ENCODE data around the gene MTG1.
"Not testable (repeated sequence)": the region's sequence is repeated elsewhere in the genome, so short reads cannot be mapped to it uniquely, and the experiment has no call there.

Gene MTG1

DNA sequence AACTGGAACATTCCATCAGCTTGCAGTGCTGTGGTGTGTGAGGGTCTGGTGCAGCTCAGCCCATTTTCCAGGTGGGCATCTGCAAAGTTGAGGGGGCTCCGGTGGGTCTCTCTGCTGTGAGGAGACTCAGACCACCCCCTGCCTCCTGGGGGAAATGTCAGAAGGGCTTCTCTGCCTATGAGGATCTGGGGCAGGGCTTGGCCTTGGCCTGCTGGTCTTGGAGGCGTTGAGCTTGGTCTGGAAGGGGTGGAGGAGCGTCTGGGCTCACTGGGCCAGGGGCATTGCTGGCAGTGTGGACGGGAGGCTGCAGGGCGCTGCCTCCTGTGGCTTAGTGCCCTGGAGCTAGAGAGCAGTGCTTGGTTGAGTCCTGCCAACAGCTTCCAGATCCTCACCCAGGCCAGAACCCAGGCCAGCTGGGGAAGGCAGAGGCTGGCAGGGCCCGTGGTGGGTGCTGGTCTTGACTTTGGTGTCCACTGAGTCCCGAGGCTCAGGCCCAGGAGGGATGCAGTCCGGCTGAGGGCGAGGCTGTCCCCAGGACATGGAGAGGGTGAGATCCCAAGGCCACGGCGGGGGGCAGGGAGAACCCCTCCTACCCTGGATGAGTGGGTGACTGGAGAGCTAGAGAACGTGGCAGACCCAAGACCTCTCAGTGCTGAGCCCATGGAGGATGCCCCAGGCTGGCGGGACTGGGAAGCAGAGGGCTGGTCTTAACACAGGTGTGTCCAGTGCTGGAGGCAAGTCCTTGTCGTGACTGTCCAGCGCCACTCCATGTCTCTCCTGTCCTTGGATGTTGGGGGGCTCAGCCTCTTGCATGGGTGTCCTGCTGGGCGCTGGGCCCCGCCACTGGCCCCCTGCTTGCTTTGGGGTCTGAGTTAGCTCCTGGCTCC is 27.6 kb downstream of the MTG1 start:
- peak; percentile 17 for DNase-seq (ENCODE audit: insufficient read length, low spot score)
- FAIRE-seq: no peak

DNA sequence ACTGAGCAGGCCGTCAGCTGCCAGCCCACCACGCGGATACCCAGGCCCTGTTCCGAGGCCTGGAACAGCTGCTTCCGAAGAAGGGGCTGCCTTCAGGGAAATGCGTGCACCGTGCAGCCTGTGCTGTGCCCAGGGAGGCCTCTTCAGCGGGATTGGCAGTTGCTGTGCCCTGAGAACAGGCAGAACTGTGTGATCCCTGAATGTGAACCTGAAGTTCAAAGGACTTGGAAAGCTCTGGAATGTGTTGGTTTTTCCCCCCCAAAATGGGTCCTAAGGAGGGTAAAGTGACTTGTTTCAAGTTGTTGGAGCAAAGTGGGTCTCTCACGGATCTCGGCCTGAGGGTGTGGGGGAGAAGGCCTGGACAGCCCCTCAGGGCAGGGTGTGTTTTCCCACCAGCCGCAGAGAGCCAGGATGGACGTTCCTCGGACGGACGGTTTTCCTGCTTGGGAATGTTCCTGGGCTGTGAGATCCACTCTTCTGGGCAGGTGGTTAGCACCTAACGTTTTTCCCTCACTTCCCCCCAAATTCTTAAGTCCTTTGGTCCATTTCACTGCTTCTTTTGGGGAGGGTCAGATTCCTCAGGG is 28.4 kb downstream of the MTG1 start:
- no peak for FAIRE-seq
- peak; percentile 14 for DNase-seq (ENCODE audit: insufficient read length, low spot score)

DNA sequence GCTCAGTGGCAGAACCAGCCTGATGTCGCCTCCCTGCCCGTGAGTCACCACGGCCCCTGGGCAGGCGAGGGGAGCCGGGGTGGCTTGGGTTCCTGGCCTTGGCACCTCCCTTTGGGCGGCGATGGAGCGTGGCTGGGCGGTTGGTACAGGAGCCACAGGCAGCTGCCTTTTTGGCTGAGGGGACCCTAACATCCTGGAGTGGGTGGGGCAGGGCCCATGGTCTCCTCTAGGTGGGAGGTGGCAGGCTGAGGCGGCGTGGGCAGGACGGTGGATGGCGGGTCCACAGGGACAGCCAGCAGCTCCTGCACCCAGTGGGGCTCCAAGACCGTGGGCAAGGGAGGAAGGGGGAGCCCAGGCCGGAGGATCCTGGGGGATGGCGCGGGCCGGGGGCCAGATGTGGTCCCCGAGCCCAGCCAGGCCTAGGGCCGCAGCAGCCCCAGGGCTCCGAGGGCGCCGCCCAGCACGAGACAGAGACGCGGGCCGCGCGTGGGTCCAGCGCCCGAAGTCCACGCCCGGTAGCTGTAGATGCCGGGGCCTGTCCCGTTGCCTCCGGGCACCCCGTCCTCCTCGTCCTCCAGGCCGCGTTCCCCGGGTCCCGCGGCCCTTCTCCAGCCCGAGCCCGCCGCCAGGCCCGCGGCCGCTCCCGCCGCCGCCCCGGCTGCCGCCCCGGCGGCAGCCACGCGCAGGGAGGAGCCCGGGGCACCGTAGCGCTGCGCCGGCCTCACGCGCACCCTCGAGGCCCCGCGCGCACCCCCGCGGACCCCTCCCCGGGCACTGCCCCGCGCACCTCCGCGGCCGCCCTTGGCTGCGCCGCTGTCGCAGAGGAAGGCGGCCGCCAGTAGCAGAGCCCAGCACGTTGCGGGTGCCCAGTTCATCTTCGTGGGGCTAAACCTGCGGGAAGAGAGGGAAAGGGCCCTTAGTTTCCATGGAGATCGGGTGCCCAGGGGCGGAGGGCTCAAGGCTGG is 29.1 kb downstream of the MTG1 start:
- FAIRE-seq (no peak), DNase-seq (ENCODE audit: insufficient read length, low spot score) (peak; percentile 38)

DNA sequence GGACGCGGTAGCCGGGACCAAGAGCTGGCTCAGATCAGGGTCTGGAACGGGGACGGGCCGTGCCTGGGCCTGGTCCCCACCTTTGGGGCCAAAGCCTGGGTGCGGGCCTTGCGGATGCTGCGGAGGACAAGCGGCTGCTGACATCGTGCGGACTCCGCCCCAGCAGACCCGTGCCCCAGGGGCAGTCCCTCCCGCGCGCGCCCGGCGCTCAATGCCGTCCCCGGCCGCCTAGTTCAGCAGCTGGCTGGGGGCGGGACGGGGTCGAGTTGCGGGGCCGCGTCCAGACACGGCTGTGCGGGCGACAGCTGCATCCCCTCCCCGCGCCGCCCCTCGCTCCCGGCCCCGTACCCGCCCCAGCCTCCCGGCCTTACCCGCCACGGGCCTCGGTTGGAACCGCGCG is 30.1 kb downstream of the MTG1 start:
- not testable (repeated sequence) for DNase-seq (ENCODE audit: insufficient read length, low spot score); FAIRE-seq

DNA sequence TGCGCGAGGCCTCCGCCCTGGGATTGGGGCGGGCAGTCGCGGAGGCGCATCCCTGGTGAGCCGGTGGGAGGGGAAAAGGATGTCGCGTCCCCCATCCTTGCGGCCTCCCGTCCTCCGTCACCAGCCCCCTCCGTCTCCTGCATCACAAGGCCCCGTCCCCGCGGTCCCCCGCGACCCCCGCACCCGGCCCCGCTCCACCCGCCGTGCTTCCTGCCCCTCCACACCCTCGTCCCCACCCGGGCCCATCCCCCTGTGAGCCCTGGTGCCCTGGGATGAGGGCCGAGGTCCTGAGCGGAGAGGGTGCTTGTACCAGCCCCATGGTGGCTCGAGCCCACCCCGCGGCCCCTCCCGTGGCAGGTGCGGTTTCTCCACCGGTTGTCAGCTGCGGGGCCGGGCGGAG is 30.6 kb downstream of the MTG1 start, which contains the start of gene SPRN:
SPRN (minus strand) TSS at position 25 of the 400 bp plus-strand sequence. CDS start 944 bp downstream, outside the sequence.
- not testable (repeated sequence) for FAIRE-seq; DNase-seq (ENCODE audit: insufficient read length, low spot score)

DNA sequence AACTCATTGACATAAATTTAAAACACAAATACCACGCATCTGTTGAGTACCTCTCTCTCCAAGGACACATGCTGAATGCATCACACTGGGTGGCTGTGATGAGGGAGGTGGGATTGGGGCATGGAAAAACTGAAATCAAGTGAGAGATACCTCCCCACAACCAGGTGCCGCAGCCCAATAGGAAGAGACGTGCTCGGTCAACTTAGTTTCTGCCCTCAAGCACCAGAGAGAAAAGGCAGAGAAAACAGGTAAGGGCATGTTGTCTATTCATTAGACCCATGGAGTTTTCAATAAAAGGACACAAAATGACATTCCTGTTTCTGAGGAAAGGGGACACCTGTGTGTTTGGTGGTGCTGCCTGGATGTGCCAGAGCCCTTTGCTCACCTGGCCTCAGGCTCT is 35.6 kb downstream of the MTG1 start:
- DNase-seq (ENCODE audit: insufficient read length, low spot score); FAIRE-seq: not testable (repeated sequence)

DNA sequence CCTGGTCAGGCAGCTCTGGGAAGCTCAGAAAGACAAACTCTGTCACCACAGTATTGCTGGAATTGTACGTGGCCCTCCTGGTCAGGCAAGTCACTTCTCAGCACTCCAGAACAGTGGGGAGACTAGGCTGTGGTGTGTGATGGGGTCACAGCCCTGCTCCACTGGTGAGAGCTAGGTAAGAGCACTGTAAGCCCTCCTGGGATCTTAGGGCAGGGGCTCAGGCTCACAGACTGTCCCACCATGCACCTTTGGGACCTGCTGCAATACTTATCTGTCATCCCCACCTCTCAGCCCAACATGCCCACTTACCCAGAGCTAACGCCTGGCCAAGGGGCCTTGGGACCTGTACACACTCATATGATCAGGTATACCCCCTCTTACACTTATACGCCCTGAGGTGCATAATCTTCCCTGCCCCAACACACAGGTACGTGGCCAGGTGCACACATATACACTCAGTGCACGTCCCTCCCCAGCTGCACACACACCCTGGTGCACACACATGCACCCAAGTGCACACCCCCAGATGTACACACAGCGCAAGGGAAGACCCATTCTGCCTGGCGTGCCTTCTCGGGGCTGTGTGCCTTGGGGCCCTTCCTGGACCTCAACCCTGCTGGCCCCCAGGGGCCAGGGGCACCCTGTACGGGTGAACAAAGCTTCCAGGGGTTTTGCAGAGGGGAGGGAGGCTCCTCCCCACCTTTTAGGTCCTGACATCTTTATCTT is 38.1 kb downstream of the MTG1 start:
- FAIRE-seq: not testable (repeated sequence)

DNA sequence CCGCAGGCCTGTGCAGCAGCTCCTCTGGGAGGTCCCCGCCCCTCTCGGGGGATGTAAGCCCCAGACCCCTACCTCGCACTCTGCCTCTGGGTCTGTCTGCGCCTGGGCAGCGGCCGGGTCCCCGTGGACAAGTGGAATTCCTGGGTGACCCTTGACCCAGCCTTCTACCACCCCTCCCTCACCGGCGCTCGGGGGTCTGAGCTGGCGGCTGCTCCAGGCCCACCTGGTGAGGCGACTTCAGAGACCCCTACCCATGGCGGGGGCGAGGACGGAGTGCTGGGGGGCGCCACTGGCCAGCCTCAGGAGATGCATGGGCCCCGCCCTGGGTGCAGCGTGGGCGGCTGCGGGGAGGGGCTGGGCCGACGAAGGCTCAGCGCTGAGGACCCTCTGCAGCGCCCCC is 38.8 kb downstream of the MTG1 start:
- not testable (repeated sequence) for FAIRE-seq; DNase-seq (ENCODE audit: insufficient read length, low spot score)

More for the DNA sequence above, 38.1 kb downstream of the MTG1 start:
- not testable (repeated sequence) for DNase-seq (ENCODE audit: insufficient read length, low spot score)

DNA sequence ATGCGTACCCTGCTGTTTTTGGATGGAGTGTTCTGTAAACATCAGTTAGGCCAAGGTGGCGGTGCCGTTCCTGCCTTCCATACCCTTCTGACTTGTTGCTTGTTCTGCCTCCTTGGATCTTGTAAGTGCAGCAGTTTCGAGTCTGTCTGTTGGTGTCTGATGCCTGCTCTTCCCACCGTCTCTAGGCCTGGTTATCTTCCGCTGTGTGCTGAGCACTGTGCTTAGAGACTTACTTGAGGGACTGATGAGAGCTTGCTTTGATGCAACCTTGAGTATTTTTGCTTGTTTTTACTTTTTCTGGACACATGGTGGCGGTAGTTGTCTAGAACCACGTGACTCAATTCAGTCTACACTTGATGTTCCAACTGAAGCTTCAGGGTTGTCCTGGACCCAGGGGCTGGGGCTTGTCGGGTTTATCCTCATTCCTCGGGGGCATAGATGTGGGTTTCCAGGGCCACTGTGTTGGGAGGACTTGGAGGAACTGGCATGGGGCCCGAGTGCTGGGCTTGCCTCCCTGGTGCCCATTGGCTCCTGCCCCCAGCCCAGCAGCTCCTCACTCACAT is 44.8 kb downstream of the MTG1 start:
- FAIRE-seq: peak; percentile 64
- peak; percentile 58 for DNase-seq (ENCODE audit: insufficient read length, low spot score)

DNA sequence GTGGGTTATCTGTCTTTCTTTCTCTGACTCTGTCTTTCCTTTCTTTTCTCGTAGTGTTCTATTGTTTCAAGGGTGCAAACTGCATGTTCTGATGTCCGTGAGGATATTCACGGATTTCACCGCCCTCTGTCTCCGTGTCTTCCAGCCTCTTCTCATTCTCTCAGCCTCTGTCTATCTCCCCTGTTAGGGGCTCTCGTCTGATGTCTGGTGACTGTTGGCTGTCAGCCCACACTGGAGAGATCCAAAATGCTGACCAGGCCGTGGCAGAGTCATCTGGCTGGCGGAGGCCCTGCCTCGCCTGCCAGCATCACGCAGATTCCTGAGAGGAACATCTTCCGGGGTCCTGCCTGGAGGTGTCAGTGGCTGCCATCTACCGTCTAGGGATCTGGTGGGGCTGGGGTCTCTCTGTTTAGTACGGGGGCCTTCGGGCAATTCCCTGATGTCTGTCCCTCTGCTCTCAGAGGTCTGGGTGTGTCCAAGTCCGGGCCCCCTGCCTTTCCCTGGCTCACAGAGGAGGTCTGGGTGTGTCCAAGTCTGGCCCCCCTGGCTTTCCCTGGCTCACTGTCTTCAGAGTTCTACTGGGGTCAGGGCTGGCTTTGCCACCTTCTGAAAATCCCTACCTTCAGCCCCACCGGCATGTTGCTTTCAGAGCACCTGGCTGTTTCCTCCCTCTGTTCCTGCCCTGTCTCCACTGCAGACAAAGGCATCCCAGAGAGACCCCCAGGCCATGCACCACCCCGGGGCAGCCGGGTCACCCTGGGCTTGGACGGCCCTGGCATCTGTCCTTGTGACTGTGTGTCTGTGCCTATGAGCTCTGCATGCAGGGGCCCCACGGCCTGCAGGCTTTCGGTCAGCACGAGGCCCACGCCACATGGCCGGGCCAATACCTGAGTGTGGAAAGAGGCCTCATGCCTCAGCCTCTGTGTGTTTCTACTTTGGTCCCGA is 45.8 kb downstream of the MTG1 start:
- DNase-seq (ENCODE audit: insufficient read length, low spot score) (peak; percentile 2), FAIRE-seq (no peak)

DNA sequence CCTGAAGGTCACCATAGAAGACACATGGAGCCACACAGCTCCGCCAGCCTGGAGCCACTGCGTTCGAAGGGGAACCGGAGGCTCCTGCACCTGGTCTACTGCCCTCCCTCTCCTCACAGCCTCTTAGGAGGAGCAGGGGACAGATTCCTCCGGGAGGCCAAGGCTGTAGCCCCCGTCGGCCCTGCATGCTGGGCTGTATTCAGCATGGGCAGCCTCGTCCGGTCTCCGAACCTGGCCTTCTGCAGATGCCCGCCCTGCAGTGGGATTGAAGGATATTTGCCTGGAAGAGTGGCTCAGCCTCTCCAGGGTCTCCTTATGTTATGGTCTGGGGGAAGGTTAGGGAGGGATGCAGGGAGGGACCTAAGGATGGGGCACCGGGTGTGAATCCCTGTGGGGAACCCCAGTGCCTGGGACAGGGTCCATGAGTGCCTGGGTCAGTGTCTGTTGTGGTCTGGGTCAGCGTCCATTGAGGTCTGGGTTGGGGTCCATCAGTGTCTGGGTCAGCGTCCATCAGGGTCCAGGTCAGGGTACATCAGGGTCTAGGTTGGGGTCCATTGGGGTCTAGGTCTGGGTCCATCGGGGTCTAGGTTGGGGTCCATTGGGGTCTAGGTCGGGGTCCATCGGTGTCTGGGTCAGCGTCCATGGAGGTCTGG is 46.8 kb downstream of the MTG1 start:
- DNase-seq (ENCODE audit: insufficient read length, low spot score) (peak; percentile 1), FAIRE-seq (no peak)

DNA sequence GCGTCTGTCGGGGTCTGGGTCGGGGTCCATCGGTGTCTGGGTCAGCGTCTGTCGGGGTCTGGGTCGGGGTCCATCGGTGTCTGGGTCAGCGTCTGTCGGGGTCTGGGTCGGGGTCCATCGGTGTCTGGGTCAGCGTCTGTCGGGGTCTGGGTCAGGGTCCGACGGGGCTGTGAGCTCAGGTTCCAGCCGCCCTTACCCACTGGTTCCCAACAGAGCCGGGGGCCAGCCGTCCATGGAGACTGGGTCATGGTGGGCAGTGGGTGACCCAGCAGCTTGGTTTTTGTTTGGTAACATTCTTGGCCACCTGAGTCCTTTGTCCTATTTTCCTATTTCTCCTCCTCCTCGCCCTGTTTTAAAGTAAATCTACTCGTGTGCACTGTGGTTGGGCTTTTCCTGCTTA is 47.4 kb downstream of the MTG1 start:
- DNase-seq (ENCODE audit: insufficient read length, low spot score); FAIRE-seq: not testable (repeated sequence)

DNA sequence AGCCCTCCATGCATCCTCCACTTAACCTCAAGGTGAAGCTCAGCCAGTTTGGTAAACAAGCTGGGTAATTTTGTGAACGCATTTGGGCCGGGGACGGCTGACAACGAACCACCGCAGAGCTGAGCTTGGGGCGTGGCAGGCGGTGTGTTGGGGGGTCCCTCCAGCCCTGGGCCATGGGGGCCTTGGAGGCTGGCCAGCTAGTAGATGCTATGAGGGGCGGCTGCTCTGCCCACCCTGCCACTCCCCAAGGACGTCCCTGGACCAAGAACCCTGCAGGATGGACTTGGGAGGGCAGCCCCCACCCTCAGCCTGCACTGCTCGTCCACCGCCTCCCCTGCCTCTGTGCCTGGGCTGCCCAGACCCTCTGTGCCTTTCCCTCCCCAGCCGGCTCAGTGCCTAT is 47.8 kb downstream of the MTG1 start:
- FAIRE-seq (no peak), DNase-seq (ENCODE audit: insufficient read length, low spot score) (no peak)

DNA sequence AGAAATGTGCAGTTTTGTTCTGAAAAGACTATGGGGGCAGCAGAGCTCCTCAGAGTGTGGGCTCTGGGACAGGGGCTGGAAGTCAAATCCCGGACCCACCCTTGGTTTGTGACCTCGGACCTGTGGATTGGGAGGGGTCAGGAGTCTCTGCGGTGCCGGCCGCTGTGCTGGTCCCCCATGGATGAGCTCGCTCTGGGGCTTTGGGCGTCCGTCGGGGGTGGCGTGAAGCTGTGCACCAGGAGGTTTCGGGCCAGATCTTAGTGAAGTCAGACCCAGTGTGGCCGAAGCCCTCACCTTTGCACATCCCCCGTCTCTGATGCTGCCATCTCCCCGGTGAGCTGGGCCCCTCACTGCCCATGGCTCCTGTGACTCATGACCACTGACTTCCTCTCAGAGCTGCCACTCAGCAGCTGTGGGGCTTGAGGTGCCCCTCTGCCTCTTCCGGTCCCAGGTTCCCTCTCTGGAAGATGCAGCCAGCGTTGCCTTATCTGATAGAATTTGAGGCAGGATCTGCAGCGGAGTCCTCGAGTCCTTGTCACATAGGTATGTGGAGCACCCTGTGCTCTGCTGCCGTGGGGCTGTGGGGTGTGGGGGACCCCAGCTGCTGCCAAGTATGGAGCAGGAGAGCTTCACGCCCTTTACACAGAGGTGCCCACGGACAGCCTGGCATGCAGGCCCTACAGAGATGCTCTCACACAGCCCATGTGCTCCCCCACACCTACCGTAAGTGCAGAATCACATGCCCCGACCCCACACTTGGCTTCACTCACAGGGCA is 48.4 kb downstream of the MTG1 start:
- FAIRE-seq: no peak

DNA sequence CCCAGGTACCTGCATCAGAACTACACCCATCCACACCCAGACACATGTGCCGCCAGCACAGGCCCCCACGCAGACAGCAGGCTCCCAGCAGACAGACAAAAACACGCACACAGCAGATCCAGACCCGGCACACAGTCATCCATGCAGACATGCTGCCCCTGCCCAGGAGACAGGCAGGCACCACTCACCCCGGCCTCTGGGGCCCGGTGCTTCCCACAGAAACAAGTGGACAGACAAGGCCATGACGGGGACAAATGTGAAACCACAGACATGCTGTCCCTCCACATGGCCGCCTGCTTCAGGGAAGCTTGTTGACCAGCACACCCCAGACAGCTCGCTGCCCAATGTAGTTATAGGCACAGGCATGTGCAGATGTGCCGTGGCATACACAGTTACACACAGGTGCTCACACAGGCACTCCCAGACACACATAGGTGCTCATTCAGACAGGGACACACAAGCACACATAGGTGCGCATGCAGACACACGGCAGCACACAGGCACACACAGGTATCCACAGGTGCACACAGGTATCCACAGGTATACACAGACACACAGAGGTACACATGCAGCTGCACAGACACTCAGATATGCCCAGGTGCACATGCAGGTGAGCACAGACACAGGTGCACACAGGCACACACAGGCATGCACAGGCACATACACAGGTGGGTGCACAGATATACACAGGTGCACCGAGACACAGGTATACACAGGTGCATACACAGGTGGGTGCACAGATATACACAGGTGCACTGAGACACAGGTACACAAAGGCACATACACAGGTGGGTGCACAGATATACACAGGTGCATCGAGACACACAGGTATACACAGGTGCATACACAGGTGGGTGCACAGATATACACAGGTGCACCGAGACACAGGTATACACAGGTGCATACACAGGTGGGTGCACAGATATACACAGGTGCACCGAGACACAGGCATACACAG is 49.3 kb downstream of the MTG1 start:
- no peak for DNase-seq (ENCODE audit: insufficient read length, low spot score)
- FAIRE-seq: no peak

More for the DNA sequence above, 48.4 kb downstream of the MTG1 start:
- DNase-seq (ENCODE audit: insufficient read length, low spot score): no peak
